HL-60 (cell line): ENCODE results near the gene RTP3.

Experiments
- CTCF ChIP-seq: IDR thresholded peaks from one replicate; pipeline ENCODE4 v1.5.1; 2011; ENCODE audit warnings: low read length, control low read depth, inconsistent platforms; ENCODE audit not compliant: insufficient read depth
- GABPA ChIP-seq: IDR thresholded peaks from 2 replicates; pipeline ENCODE4 v1.6.1; 2012; ENCODE audit warnings: low read depth
- POLR2AphosphoS5 ChIP-seq: IDR thresholded peaks from 2 replicates; pipeline ENCODE4 v1.6.1; 2012; ENCODE audit warnings: low read depth
- REST ChIP-seq: IDR thresholded peaks from 2 replicates; pipeline ENCODE4 v1.6.1; 2012; ENCODE audit warnings: low read depth; ENCODE audit not compliant: insufficient replicate concordance

GRCh38 chr3:46489875-46490274, 7.9 kb upstream of the RTP3 start:
- TF ChIP-seq CTCF (no peak), GABPA (no peak), REST (no peak), POLR2AphosphoS5 (no peak)
